ENCODE data around the gene POFUT1.
"Not testable (repeated sequence)": the region's sequence is repeated elsewhere in the genome, so short reads cannot be mapped to it uniquely, and the experiment has no call there.

POFUT1 gene

GRCh38 chr20:32236819-32237218, 29.1 kb downstream of the POFUT1 start:
- DNase-seq, result no peak

DNA sequence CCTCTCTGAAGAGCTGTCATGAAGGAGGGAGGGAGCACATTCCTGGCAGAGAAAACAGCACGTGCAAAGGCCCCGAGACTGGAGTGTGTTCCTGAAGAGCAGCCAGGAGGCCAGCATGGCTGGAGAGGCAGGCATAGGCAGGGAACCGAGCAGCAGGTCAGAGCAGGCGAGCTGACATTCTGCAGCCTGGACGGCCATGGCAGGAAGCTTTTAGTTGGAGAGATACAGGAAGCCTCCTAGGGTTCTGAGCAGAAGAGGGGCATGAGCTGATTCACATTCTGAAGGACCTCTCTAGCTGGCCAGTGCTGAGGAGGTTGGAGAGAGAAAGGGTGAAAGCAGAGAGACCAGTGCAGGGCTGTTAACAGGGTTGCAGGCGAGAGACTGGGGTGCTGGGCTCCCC, 29.7 kb downstream of the POFUT1 start:
- DNase-seq, result no peak

GRCh38 chr20:32238483-32239425, 31.1 kb downstream of the POFUT1 start:
- DNase-seq, result no peak

DNA sequence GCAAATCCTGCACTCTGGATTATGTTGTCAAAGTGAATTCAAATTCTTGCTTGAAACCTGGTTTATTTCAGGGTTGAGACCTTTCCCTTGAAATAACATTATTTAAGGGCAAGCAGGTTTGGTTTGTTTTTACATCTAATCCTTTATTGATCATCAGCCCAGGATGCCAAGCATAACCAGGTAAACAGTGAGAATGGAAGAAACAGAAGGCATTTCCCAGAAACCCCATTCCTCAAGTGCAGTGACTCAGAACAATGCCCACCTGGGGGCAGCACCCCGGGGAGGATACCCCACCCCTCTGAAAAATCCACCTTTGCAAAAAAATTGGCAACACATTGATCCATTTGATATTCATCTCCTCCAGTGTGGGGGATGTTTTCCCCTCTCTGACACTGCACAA, 32.5 kb downstream of the POFUT1 start:
- DNase-seq, result no peak

DNA sequence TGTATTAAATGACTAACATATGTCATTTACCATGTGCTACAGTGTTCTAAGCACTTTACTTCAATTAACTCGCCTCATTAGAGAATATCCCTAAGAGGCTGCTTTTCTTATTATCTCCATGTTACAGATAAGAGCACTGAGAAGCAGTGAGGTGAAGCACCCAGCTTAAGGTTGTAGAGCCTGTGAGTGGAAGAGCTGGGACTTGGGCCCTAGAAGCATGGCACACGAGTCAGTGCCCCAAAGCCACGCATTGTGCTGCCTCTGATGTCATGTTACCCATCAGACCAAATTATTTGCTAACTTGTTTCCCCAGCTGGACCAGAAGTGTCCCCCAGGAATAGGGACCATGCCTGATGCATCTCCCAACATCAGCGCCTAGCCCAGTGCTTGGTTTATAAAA, 34.1 kb downstream of the POFUT1 start:
- no peak for DNase-seq

- DNase-seq, result no peak
Measured at GRCh38 chr20:32244150-32244823, 36.6 kb downstream of the POFUT1 start.

DNA sequence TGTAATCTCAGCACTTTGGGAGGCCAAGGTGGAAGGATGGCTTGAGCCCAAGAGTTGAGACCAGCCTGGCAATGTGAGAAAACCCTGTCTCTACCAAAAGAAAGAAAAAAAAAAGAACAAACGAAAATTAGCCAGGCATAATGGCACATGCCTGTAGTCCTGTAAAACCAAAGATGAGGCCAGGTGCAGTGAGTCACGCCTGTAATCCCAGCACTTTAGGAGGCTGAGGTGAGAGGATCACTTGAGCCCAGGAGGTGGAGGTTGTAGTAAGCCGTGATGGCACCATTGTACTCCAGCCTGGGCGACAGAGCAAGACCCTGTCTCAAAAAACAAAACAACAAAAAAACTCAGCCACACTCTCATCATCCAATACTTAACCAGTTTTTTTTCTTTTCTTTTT, 37.3 kb downstream of the POFUT1 start:
- no peak for DNase-seq

DNA sequence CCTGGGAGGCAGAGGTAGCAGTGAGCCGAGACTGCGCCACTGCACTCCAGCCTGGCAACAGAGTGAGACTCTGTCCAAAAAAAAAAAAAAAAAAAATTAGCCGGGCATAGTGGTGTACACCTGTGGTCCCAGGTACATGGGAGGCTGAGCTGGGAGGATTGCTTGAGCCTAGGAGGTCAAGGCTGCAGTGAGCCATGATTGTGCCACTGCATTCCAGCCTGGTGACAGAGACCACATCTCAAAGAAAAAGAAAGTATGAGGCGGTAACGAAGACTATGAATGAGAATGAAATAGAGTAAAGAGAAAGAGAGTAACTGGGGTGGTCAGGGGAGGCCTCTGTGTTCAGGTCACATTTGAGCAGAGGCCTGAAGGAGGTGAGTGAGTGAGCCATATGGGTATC, 38.5 kb downstream of the POFUT1 start:
- DNase-seq, result not testable (repeated sequence)

DNA sequence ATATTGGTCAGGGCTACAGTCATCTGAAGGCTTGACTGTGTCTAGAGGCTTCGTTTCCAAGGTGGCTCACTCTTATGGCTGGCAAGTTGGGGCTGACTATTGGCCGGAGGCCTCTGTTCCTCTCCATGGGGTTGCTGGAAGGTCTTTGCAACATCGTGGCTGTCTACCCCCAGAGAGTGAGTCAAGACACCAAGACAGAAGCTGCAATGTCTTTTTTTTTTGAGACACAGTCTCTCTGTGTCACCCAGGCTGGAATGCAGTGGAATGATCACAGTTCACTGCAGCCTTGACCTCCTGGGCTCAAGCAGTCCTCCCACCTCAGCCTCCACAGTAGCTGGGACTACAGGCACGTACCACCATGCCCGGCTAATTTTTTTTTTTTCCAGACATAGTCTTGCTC, 40.4 kb downstream of the POFUT1 start:
- no peak for DNase-seq

GRCh38 chr20:32249030-32249738, 41.5 kb downstream of the POFUT1 start:
- peak in 1 of 2 donors; percentile 44 for DNase-seq

- no peak for DNase-seq
Measured at GRCh38 chr20:32251470-32251869, 43.8 kb downstream of the POFUT1 start.

GRCh38 chr20:32252189-32252588, 44.5 kb downstream of the POFUT1 start:
- DNase-seq, result peak; percentile 88 to 89

GRCh38 chr20:32260973-32261372, 53.3 kb downstream of the POFUT1 start:
- DNase-seq, result not testable (repeated sequence)

DNA sequence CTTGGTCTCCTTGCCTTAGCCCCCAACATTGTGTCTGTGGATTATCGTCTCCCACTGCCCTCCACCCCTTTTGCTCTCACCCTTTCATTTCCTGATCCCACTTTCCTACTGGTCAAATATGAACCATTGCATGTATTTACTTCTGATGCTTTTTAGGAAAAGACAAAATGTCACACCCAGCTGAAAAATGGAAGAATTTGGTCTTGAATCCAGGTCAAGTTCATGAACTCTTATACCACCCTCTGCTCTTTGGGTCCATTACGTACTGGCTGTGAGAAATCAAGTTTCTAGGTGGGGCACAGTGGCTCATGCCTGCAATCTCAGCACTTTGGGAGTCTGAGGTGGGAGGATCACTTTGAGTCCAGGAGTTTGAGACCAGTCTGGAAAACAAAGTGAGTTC, 54.0 kb downstream of the POFUT1 start:
- no peak for DNase-seq

DNA sequence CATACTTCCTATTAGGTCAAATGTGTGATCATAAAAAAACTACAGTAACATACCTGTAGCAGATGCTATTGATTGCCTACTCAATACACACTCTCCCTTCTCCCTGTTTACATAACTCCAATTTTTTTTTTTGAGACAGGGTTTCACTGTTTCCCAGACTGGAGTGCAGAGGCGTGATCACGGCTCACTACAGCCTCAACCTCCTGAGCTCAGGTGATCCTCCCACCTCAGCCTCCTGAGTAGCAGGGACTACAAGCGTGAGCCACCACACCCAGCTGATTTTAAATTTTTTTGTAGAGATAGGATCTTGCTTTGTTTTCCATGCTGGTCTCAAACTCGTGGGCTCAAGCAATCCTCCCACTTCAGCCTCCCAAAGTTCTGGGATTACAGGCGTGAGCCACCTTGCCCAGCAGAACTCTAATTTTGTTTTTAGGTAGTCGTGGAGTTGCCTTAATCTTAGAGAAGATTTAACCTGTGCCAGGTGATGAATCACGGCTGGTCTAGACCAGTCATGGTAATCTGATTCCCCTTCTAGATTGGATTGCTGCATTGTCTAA, 55.8 kb downstream of the POFUT1 start:
- DNase-seq, result no peak

DNA sequence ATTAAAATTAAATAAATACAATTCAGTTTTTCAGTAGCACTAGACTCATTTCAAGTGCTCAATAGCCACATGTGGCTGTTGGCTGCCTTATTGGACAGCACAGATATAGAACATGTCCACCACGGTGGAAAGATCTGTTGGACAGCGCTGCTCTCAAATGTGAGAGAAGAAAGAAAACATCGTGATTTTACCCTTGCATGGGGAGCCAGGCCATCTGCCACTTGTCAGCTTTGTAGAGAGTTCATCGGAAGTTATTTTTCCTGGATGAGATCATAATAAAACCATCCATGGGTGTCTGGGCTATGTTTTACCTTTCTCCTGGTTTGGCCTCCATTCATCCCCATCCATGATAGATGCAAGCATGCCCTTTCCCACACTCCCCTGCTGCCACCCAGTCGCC, 63.9 kb downstream of the POFUT1 start:
- no peak for DNase-seq

GRCh38 chr20:32274359-32274758, 66.7 kb downstream of the POFUT1 start:
- no peak for DNase-seq

- DNase-seq, result not testable (repeated sequence)
Measured at GRCh38 chr20:32275163-32275562, 67.5 kb downstream of the POFUT1 start.

GRCh38 chr20:32277361-32278198, 69.9 kb downstream of the POFUT1 start, which contains the start of gene KIF3B:
KIF3B (plus strand) TSS chr20:32277651; CDS start chr20:32309778, 32,127 bp downstream.
- DNase-seq, result peak; percentile 85 to 88

DNA sequence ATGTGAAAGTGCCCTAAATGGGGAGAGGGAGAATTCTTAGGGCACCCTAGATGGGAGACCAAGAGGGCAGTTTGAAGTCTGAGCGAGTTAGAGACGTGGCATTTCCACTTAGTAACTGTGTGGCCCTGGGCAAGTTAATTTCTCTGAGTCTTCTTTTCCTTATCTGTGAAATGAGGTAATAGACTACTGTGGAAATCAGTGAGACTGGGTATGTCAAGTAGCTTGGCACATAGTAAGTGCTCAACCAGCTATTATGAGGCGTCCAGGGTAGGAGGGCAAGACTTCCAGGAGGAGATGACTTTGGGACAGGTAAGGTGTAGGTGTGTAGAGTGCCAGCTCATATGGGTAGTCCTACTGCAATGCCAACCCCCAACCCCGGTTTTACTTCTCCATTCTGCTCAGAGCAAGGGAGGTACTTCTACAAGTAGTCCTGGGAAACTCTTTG, 70.5 kb downstream of the POFUT1 start:
- peak in 1 of 2 donors; percentile 39 for DNase-seq

- no peak for DNase-seq
Measured at GRCh38 chr20:32281711-32282110, 74.0 kb downstream of the POFUT1 start.

- DNase-seq, result no peak
Measured at GRCh38 chr20:32282461-32282860, 74.8 kb downstream of the POFUT1 start.
